Lung (tissue), 12 donors: Measurements from ENCODE around the gene GPC6. TPM values are rescaled to one million over a fixed set of nuclear protein-coding genes. Genes with fewer than 3 reads are reported as not detected.

Experiments used
- ATAC-seq: fragments of 200-7000 bp; cut with Tn5 transposase; one replicate; pipeline ENCODE4 v1.9.1; 2020; ENCODE audit warnings: moderate number of reproducible peaks; ENCODE audit not compliant: insufficient read depth, low FRiP score
- DNase-seq, 3 donors: peaks; one replicate each; pipeline ENCODE4 v3.0.0-alpha.2; 2013 to 2017
- H3K27ac ChIP-seq, 2 donors: one replicate each; pipeline ENCODE4 v1.5.1; 2013; ENCODE audit warnings: mild to moderate bottlenecking in 2 of 2, moderate library complexity in 2 of 2, control low read depth in 1 of 2, inconsistent platforms in 1 of 2, low read depth in 1 of 2, low read length in 1 of 2
- H3K27me3 ChIP-seq, 3 donors: one replicate each; pipeline ENCODE4 v1.5.1; 2013; ENCODE audit warnings: low read length in 2 of 3; ENCODE audit not compliant: control insufficient read depth in 3 of 3, insufficient read depth in 3 of 3
- H3K36me3 ChIP-seq, 4 donors: one replicate each; pipeline ENCODE4 v1.5.1; 2013; ENCODE audit warnings: low read length in 4 of 4, mild to moderate bottlenecking in 1 of 4, moderate library complexity in 1 of 4; ENCODE audit not compliant: control insufficient read depth in 4 of 4, insufficient read depth in 4 of 4
- H3K4me1 ChIP-seq, 5 donors: one replicate each; pipeline ENCODE4 v1.5.1; 2013; ENCODE audit warnings: low read length in 5 of 5, mild to moderate bottlenecking in 2 of 5, moderate library complexity in 1 of 5; ENCODE audit not compliant: control insufficient read depth in 5 of 5, insufficient read depth in 5 of 5
- H3K4me3 ChIP-seq: one replicate; pipeline ENCODE4 v1.5.1; 2013; ENCODE audit warnings: mild to moderate bottlenecking, control low read depth, moderate library complexity
- H3K9ac ChIP-seq, 2 donors: one replicate each; pipeline ENCODE4 v1.5.1; 2013; ENCODE audit warnings: low read length in 2 of 2, control low read depth in 1 of 2; ENCODE audit not compliant: insufficient read depth in 1 of 2
- H3K9me3 ChIP-seq, 4 donors: one replicate each; pipeline ENCODE4 v1.5.1; 2013; ENCODE audit warnings: low read length in 3 of 4, mild to moderate bottlenecking in 1 of 4, moderate library complexity in 1 of 4; ENCODE audit not compliant: control insufficient read depth in 4 of 4, insufficient read depth in 3 of 4
- WGBS, 2 donors: extraction: QIAGEN DNeasy Blood & Tissue Kit; methylation state at CpG; one replicate each; pipeline ENCODE4 v1.1.7; 2013; 5-methylcytosine and 5-hydroxymethylcytosine counted together
- polyA plus RNA-seq, 2 donors: library from polyadenylated mRNA; stranded (reverse); fragments of 200-250 nt; gene quantifications; one replicate each; pipeline ENCODE4 v1.2.1, GENCODE V29; 2013
- total RNA-seq, 2 donors: library from RNA; depleted of rRNA in 1 of 2; stranded (reverse); fragments of >200 nt in 1 of 2; gene quantifications; one replicate each; pipeline ENCODE4 v1.2.1, GENCODE V29; 2014 to 2021
- TF ChIP-seq, protein P1 (sequence below): IDR thresholded peaks from 2 replicates; pipeline ENCODE4 v1.5.1; 2012; ENCODE audit warnings: mild to moderate bottlenecking; ENCODE audit errors: control extremely low read depth, extremely low read depth
- donor health status: control.
- donor health status: control.
- donor health status: Bipolar disorder and iron deficiency.
- donor health status: healthy.
- donor health status: DM: yes; HTN: yes; CAD: no.

The GPC6 gene
- total and polyA plus RNA-seq, 4 donors: 0.45 to 31.4 (median 4.8) TPM

DNA sequence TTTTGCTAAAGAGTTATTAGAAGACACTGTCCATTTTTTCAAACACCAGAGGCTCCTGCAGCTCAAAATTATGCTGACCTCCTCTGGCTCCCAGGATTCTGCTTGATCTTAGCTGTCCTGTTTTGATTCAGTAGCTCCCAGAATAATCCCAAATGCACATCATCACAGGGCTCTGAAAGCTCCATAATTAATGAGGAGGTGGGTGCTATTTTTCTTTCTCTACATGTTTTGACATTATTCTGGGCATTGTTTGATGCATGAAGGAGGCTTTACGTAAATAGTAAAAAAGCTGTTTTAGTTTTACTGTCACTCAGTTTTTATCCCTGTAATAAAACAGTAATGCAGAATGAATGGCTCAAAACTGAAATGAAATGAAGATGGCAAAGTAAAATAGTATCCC is 757.4 kb downstream of the GPC6 start:
- H3K36me3 ChIP-seq: no peaks in the 10 kb centered on the region
- DNase-seq: no peak
- no peaks in the 10 kb centered on the region for H3K27me3 ChIP-seq
- 80 to 88% methylated on average over 1 of the region's 1 CpG for WGBS, 2 donors
- H3K4me1 ChIP-seq: no peaks in the 10 kb centered on the region
- H3K27ac ChIP-seq: no peak overlapping the region
- TF ChIP-seq, protein P1, sequence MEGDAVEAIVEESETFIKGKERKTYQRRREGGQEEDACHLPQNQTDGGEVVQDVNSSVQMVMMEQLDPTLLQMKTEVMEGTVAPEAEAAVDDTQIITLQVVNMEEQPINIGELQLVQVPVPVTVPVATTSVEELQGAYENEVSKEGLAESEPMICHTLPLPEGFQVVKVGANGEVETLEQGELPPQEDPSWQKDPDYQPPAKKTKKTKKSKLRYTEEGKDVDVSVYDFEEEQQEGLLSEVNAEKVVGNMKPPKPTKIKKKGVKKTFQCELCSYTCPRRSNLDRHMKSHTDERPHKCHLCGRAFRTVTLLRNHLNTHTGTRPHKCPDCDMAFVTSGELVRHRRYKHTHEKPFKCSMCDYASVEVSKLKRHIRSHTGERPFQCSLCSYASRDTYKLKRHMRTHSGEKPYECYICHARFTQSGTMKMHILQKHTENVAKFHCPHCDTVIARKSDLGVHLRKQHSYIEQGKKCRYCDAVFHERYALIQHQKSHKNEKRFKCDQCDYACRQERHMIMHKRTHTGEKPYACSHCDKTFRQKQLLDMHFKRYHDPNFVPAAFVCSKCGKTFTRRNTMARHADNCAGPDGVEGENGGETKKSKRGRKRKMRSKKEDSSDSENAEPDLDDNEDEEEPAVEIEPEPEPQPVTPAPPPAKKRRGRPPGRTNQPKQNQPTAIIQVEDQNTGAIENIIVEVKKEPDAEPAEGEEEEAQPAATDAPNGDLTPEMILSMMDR: no peak
- no peaks in the 10 kb centered on the region for H3K9me3 ChIP-seq
- no peak for ATAC-seq
- H3K9ac ChIP-seq: no peak overlapping the region
- no peak overlapping the region for H3K4me3 ChIP-seq

DNA sequence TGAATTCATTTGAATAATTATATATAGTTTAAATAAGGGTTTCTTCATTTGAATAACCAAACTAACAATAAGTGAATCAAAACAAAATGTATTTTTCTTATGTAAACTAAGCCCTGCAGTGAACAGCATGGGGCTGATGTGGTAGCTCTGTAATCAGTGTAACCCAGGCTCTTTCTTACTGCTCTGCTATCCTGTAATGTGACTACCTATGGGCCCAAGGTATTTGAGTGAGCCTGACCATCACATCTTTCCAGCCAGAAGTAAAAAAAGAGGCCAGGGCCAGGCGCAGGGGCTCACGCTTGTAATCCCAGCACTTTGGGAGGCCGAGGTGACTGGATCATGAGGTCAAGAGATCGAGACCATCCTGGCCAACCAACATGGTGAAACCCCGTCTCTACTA is 758.3 kb downstream of the GPC6 start:
- H3K4me3 ChIP-seq: no peak overlapping the region
- no peaks in the 10 kb centered on the region for H3K27me3 ChIP-seq
- H3K4me1 ChIP-seq: no peaks in the 10 kb centered on the region
- WGBS, 2 donors: 91 to 96% methylated on average over 5 of the region's 5 CpGs
- DNase-seq: no peak
- no peak overlapping the region for H3K27ac ChIP-seq
- no peaks in the 10 kb centered on the region for H3K9me3 ChIP-seq
- H3K36me3 ChIP-seq: no peaks in the 10 kb centered on the region
- TF ChIP-seq, protein P1: no peak
- no peak for ATAC-seq
- no peak overlapping the region for H3K9ac ChIP-seq

DNA sequence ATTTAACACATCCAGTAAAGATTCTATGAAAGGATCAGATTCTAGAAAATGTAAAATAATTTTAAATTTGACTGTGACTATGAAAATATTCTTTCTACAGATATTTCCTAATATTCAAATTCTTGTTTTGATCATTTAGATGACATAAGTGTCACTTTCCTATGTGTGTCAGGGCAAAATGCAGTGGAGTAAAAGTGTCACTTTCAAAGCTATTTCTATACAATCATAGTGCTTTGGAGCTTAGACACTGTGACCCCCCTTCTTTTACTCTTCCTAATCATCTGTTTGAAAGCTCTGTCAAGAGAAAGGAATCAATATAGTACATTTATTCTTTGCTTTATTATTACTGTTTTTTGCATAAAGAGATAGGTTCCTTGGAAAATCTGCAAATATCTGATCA is 760.9 kb downstream of the GPC6 start:
- H3K9me3 ChIP-seq: no peaks in the 10 kb centered on the region
- no peak overlapping the region for H3K9ac ChIP-seq
- no peaks in the 10 kb centered on the region for H3K27me3 ChIP-seq
- H3K4me3 ChIP-seq: no peak overlapping the region
- no peak overlapping the region for H3K27ac ChIP-seq
- DNase-seq (no peak), ATAC-seq (no peak)
- no peaks in the 10 kb centered on the region for H3K4me1 ChIP-seq
- H3K36me3 ChIP-seq: no peaks in the 10 kb centered on the region
- TF ChIP-seq, protein P1: no peak

DNA sequence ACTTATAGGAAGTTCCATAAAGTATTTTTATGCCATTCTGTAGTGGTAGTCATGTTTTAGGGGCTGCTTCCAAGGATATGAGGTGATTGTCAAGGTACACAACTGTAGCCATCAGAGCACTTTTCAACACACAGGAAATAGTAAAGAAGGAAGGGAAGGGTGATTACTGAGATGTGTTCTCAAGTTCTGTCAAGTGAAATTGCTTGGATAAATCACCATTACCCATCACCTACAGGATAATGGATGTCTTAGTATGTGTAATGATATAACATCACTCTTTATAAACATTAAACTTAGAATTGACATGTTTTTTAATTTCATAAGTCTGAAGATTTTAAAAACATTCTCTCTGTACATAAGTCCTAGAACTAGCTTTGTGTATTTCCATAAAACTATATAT is 765.0 kb downstream of the GPC6 start:
- Histone ChIP-seq H3K9ac (no peak overlapping the region), H3K4me1 (no peaks in the 10 kb centered on the region), H3K9me3 (no peaks in the 10 kb centered on the region), H3K4me3 (no peak overlapping the region), H3K36me3 (no peaks in the 10 kb centered on the region), H3K27me3 (no peaks in the 10 kb centered on the region), H3K27ac (no peak overlapping the region)
- no peak for ATAC-seq
- no peak for DNase-seq
- TF ChIP-seq, protein P1: no peak
